Effector CD8-positive, alpha-beta T cell (primary cell): ENCODE data around the gene CTNND2.

Source experiments
- DNase-seq: peaks from one replicate; lab custom pipeline; 2025; lab: John Stamatoyannopoulos, UW

CTNND2 gene

GRCh38 chr5:10987276-10987924 is 916.8 kb downstream of the CTNND2 start:
- DNase-seq = no peak

GRCh38 chr5:10985721-10986110 is 918.5 kb downstream of the CTNND2 start:
- no peak for DNase-seq

GRCh38 chr5:10985091-10985720 is 919.0 kb downstream of the CTNND2 start:
- no peak for DNase-seq

GRCh38 chr5:10984021-10984715 is 920.1 kb downstream of the CTNND2 start:
- DNase-seq = no peak

GRCh38 chr5:10982626-10983025 is 921.6 kb downstream of the CTNND2 start:
- no peak for DNase-seq

GRCh38 chr5:10981932-10982331 is 922.3 kb downstream of the CTNND2 start:
- no peak for DNase-seq

DNA sequence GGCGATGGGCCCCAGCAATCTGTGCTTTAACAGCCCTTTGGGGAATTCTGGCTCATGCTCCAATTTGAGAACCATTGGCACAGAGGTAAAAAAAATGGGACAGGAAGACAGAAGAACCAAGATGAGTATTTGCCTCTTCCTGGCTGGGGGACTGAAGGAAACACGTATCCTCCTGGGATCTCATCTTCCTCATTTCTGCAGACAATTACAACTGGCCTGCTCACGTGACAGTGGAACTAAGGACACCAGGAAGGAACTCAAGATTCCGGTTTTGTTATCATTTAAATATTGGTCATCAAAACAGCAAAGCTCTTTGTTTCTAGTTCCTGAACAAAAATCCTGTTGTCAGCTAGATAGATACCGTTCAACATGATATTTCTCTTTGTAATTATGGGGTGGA is 927.2 kb downstream of the CTNND2 start:
- DNase-seq = no peak

DNA sequence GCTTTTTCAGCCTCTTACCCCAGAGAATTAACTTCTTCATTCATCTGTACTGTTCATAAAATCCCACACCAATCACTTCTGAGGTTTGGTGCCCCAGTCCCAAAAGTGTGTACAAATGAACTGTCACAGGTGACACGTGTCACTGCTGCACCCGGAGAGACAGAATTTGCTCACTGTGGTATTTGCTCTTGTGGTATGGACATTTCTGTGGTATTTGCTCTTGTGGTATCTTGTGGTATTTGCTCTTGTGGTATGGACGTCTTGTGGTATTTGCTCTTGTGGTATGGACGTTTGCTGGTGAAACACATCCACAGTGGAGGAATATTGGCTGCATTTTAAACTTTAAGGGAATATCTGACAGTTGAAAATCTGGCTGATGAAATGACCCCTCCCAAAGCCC is 928.3 kb downstream of the CTNND2 start:
- DNase-seq = no peak

- no peak for DNase-seq
Observed at GRCh38 chr5:10974850-10975249, 929.4 kb downstream of the CTNND2 start.

- no peak for DNase-seq
Observed at GRCh38 chr5:10973316-10973715, 930.9 kb downstream of the CTNND2 start.

DNA sequence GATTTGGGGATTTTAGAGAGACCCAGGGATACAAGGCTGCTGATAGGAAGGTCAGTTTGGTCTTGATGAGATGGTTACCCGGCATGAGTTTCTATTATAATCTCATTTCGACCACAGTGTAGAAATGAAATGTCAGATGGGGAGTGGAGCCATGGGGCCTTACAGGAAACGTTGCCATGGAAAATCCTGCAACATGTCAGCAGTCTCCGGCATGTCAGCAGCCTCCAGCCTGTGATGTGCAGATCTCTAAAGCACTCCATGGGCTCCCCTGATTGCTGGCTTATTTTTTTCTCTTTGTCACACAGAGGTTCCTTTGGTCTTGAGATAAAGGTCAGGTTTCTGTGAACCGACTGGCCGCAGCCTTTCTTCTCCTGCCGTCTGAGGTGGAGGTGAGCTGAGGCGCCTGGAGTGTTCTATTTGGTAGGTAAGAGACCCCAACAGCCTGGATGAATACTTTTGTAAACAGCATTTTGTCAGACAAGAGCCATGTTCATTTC is 934.5 kb downstream of the CTNND2 start:
- DNase-seq = no peak

- DNase-seq = no peak
Observed at GRCh38 chr5:10964806-10965205, 939.4 kb downstream of the CTNND2 start.

- no peak for DNase-seq
Observed at GRCh38 chr5:10958728-10959127, 945.5 kb downstream of the CTNND2 start.

DNA sequence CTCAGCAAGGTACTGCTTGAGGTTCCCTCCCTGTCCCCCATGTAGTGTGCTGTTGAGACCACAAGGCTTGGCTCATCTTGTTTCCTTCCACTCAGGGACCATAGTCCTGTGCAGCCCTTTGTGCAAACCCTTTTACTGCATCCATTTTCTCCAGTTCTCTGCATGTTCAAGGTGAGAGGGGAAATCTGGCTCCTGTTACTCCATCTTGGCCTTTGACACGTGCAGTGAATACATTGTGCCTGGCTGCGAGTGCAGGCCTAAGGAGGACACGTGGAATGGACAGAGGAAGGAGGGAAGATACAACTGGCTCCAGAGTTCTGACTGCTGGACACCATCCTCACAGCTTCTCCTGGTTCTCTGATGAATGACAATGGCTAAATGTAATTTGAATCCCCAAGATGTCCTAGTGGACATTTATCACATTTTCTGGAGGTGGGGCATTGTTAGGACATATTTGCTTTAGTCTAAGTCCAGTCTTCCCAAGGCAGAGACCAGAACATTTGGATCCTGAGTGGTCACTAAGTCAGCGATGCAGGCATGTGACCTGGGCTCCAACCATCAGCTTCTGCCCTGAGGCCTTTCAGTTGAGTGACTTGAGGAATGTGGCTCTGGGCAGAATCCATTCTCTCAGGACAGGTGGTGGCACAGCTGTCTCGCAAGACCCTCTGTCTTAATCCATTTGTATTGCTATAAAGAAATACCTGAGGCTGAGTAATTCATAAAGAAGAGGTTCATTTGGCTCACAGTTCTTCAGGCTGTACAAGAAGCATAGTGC is 954.2 kb downstream of the CTNND2 start:
- DNase-seq = no peak

GRCh38 chr5:10946050-10946449 is 958.2 kb downstream of the CTNND2 start:
- no peak for DNase-seq

DNA sequence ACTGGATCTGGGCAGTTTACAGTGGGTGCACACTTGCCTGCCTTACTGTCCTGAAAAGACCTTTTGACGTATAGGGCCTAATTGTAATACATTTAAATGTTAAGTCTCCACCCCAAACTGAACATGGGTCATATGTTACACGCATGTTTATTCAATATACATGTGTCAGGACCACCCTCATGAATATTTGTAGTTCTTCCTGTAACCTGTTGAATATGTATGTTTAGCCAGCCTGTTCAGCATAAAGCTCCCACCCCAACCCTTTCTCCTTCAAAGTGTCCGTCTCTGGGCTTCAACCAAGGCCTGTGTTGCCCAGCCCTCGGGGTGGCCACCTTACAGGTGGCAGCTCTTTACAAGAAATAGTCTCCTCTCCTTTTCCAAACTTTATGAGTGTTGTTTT is 962.3 kb downstream of the CTNND2 start:
- DNase-seq = no peak

- no peak for DNase-seq
Observed at GRCh38 chr5:10936081-10936855, 968.0 kb downstream of the CTNND2 start.

- DNase-seq = no peak
Observed at GRCh38 chr5:10935536-10935935, 968.7 kb downstream of the CTNND2 start.

- no peak for DNase-seq
Observed at GRCh38 chr5:10934783-10935355, 969.4 kb downstream of the CTNND2 start.

GRCh38 chr5:10933121-10933520 is 971.1 kb downstream of the CTNND2 start:
- no peak for DNase-seq

DNA sequence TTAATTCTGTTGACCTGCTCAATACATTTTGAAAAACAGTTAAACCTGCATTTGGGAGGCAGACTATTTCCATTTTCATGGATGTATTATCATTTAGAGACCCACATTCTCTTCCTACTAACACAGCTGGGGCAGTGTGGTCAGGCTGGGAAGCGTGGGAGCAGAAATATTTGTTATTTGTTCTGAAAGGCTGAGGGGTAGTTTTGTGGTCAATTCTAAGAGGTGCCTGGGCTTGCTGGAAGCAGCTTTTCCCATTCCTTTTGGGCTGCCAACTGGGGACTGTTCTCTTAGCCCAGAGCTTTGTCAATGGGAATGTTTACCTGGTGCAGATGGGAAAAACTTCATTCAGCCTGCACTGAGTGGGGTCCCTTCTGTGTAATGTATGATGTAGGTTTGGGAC is 971.8 kb downstream of the CTNND2 start:
- DNase-seq = no peak
